GM21737 (cell line): ENCODE measurements around the gene RNH1.

Experiments
- ATAC-seq: cut with Tn5 transposase; IDR thresholded peaks from one replicate; pipeline ENCODE4 v1.9.1; 2021; ENCODE audit warnings: mild to moderate bottlenecking, moderate library complexity; ENCODE audit not compliant: unreplicated experiment

The RNH1 gene

DNA sequence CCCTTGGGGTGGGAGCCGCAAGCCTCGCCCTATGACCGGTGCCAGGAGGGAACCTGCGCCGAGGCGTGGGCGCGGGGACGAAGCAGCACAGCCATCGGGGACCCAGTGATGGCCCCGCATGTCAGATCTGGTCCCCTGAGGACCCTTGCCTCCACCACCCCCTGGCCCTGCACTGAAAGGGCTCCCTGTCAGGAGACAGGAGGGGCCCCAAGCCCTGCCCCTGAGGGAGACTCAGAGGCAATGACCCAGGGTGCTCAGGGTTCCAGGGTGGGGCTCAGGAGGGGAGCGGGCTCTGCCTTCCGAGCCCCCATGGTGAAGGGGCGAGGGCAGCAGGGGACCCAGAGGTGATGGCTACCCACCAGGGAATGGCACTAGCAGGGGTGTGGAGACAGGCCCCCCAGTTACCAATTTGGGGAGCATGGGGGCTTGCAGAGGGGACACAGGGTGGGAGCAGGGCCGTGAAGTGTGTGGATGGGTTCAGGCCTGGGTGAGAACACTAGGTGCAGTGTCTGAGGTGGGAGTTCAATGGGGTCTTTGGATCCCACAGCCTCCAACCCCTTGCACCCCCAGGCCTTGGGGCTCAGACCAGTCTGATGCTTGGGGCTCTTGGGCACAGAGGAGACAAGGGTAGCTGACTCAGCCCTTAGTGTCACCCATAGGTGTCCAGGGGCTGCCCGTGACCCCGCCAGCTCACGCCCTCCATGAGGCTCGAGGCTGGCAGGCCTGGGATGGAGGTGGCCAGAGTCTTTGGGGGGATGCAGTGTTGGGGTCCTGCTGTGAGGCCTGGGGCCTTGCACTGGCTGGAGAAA lies 30.8 kb upstream of the RNH1 start:
- no peak for ATAC-seq

DNA sequence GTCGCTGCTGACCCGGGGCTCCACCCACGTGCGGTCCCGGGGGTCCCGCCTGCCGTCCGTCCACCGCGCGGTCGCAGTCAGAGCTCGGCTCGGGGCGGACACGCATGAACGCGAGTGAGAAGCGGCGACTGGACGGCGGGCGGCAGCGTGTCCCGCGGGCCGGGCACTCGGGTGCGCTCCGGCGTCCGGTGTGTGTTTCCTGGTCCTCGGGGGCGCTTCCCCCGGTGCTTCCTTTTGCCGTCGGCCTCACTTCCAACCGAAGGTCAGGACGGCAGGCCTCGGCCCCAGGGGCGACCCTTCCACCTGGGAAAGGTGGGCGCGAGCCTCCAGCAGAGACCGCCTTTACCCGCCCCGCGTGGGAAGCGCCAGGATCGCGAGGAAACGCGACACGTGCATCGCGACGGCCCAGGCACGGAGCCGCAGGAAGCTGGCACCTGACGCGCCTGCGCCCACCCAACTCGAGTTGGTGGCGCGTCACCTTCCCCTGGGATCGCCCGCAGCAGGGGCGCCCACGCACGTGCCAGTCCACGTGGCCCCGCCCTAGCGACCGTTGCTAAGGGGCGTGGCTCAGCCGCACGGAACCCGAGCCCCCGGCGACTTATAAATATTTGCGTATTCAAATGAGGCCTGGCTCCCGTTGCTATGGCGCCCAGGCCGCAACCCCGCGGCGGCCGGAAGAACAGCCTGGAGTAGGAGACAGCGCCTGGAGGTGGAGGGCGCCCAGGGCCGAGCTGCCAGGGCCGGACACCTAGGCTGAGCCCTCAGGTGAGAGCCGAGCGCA lies 30.0 kb upstream of the RNH1 start, which contains the start of gene LRRC56:
Gene LRRC56, plus strand, starts transcription at position 687 of the 781 bp plus-strand sequence. CDS start 3,158 bp downstream, outside the sequence.
- ATAC-seq: peak; percentile 43

DNA sequence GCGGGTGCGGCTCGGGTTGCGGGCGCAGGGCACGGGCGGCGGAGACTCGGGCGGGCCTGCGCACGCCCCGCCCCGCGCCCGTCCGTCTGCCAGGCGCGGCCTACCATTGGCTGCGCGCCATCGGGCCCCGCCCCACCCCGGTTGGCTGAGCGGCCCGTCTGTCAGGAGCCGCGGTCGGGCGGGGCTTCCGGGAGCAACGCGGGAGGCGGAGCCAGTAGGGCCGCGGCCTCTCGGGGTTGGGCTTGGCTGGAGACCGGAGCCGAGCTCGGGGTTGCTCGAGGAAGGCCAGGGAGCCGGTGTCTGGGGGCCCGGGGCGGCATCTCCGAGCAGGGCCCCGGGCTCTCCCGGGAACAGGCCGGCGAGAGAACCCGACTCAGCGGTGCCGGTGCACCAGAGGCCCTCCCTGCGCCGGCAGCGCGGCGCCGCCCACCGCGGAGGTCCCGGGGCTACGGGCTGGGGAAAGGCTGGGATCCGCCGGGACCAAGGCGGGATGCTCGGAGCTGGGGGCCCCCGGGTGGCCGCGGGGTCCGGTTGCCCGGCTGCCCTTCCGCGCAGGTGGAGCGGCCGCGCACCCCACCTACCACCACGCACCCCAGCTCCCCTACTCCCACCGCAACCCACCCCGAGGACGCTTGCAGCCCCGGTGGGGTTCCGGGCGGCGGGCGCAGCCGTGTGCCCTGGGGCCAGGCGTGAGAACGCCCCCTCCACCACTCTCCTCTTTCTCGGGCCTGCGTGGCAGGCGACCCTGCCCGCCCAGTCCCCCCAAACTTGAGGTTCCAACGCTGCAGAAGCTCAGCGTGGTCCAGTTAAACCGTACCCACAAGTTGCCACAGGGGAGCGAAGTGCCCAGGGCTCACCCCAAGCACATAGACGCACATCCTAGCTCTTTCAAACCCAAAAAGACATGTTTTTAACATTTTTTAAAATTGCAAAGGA lies 28.7 kb upstream of the RNH1 start, which contains the start of gene HRAS:
Gene HRAS, minus strand, starts transcription at position 58 of the 936 bp plus-strand sequence.
- peak; percentile 72 for ATAC-seq

DNA sequence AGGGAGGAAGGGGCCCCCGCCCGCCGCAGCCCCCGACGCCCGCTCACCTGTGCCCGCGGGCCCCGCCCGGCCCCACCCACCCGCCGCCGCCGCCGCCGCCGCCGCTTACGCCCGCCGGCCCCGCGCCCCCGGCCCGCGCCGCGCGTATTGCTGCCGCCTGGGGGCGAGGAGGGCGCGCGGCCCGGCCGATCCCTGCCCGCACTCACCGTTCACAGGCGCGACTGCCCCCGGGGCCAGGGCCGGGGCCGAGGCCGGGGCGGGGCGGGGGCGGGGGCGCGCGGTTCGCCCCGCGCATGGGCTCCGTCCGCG lies 28.1 kb upstream of the RNH1 start:
- peak; percentile 0 for ATAC-seq

DNA sequence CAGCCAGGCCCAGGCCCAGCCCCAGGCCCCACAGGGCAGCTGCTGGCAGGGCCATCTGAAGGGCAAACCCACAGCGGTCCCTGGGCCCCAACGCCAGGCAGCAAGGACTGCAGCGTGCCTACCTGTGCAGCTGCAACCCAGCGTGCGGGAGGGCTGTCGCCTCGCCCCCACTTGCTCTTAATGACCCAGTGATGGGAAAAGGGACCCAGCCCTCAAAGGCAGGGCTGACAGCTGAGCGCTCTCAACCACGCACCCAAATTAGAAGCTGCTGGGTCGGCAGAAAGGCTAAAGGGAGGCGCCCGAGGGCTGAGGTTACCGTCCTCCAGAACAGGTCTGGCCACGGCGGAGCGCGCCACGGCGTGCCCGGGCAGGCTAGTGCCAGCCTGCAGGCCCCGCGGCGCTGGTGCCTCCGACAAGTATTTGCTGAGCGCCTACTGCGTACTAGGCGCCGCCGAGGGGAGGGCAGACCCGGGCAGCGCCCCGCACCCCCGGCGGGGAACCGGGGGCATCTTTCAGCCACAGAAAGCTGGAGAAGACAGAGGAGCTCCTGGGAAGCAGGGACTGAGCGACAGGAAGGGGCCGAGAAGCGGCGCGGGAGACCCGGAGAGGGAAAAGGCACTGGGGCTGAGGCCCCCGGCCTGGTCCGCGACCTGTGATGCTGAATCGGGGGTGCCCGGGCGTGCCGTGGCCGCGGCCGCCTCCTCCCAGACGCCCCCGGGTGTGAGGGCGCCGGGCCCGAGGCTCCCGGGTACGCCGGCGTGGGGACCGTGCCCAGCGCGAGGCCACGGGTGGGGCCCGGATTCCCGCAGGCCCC lies 27.6 kb upstream of the RNH1 start:
- no peak for ATAC-seq

DNA sequence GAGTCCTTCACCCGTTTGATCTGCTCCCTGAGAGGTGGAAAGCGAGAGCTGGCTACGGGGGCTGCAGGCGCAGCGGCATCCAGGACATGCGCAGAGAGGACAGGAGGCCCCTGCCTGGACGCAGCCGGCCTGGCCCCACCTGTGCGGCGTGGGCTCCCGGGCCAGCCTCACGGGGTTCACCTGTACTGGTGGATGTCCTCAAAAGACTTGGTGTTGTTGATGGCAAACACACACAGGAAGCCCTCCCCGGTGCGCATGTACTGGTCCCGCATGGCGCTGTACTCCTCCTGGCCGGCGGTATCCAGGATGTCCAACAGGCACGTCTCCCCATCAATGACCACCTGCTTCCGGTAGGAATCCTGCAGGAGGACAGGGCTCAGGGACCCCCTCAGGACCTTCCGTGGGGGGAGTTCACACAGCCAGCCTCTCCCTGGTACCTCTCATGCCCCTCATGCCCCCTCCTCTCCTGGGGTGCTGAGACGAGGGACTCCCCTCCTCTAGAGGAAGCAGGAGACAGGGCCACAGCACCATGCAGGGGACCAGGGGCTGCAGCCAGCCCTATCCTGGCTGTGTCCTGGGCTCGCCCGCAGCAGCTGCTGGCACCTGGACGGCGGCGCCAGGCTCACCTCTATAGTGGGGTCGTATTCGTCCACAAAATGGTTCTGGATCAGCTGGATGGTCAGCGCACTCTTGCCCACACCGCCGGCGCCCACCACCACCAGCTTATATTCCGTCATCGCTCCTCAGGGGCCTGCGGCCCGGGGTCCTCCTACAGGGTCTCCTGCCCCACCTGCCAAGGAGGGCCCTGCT lies 26.7 kb upstream of the RNH1 start:
- ATAC-seq: no peak

DNA sequence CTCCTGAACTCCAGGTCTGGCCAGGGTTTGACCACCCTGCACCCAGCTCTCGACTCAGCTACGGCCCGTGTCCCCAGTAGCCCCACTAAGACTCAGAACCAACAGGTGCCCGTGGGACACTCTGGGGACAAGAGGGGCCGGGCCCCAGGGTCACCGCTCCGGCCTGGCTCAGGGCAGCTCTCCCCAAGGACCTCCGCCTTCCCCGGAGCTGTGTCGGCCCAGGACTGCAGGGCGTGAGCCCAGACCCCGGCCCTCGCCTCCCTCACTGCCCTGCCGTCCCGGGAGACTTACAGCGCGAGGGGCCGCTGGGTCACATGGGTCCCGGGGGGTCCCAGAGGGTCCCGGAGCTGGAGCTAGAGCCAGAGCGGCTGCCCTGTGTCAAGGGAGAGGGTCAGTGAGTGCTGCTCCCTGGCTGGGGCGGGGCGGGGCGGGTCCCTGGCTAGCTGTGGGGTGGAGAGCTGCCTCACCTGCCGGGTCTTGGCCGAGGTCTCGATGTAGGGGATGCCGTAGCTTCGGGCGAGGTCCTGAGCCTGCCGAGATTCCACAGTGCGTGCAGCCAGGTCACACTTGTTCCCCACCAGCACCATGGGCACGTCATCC lies 26.0 kb upstream of the RNH1 start:
- ATAC-seq: no peak

DNA sequence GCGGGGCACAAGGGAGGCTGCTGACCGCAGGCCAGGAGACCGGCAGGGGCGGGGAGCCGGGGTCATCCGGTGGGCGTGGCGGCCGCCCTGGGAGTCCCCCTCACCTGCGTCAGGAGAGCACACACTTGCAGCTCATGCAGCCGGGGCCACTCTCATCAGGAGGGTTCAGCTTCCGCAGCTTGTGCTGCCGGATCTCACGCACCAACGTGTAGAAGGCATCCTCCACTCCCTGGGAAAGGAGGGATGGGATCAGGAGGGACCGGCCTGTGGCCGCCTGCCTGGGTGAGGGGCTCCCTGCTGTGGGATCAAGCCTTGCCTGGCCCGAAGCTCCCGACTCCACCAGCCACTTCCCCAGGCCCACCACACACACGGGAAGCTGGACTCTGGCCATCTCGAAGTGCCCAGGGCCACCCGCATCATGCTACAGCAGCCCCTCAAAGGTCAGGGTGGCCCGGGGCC lies 25.5 kb upstream of the RNH1 start:
- ATAC-seq: no peak

DNA sequence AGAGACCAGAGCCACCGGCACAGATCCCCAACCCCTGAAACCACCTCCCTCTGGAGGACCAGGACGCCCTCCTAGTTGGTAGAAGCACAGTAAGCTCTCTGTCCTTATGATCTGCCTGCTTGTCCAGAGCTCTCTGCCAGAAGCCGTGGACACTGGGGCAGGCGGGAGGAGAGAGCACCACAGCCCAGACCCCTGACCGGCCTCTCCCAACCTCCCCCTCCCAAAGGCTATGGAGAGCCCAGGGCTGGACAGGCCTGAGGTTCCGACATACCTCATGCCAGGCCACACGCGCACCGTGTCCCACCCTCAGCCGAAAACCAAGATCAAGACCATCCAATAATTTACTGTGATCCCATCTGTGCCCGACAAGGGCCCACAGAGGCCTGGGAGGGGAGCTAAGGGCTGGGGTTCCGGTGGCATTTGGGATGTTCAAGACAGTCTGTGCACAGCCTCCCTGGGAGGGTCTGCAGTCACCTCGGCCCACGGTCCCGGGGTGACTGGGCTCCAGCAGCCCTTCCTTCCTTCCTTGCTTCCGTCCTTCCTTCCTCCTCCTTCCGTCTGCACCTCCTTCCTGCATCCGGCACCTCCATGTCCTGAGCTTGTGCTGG lies 25.0 kb upstream of the RNH1 start:
- no peak for ATAC-seq

DNA sequence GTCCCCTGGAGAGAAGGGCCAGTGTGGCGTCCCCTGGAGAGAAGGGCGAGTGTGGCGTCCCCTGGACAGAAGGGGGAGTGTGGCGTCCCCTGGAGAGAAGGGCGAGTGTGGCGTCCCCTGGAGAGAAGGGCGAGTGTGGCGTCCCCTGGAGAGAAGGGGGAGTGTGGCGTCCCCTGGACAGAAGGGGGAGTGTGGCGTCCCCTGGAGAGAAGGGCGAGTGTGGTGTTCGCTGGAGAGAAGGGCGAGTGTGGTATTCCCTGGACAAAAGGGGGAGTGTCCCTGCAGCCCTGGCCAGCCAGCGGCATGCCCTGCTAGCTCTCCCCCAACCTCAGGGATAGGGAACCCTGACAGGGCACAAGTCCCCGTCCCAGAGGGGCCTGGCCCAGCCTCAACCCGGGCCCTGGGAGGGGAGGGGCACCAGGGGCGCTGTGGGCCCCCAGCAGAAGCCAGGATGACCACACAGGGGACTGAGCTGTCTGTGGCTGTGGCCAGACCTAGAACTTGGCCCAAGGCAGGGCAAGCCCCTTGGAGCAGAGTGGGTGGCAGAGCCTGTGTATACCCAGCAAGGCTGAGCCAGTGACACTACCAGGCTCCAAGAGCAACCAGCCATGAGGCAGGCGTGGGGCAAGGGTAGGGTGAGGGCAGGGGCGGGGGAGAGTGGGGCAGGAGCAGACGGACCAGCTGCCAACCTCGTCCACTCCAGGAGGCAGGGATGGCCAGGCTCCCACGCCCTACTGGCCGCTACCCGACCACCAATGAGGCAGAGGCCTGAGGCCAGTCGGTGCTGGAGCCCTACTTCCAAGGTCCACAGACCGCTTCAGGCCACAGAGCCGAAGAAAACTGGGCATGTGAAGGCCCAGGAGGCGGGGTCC lies 24.2 kb upstream of the RNH1 start:
- no peak for ATAC-seq

DNA sequence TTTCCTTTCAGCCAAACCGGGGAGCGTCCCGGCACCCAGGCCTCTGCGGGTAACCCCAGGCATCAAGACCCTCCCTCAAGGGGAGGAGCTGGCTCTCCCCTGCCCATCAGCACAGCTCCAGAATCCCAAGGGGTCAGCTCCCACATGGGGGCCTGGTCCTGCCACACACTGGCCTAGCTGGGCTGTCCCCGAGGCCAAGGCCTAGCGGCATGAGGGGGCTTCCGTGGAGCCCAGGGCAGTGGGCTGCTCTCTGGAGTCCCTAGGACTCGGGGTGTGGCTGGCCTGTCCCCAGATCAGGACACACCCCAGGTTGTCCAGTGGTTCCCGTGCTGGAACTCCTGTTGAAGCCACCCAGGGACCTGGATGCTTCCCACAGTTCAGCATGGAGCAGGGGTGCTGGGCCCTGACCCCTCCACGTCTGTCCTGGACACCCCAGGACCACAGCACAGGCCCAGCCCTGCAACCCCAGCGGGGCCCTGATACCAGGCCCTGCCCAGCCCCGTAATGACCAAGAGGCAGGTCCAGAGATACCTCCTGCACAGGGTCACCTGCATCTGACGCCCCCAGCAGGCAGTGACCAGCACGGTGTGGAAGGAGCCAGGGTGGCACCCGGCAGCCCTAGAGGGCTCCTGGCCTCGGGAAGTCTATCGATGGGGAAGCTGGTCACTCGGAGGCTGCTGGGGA lies 22.8 kb upstream of the RNH1 start:
- no peak for ATAC-seq

DNA sequence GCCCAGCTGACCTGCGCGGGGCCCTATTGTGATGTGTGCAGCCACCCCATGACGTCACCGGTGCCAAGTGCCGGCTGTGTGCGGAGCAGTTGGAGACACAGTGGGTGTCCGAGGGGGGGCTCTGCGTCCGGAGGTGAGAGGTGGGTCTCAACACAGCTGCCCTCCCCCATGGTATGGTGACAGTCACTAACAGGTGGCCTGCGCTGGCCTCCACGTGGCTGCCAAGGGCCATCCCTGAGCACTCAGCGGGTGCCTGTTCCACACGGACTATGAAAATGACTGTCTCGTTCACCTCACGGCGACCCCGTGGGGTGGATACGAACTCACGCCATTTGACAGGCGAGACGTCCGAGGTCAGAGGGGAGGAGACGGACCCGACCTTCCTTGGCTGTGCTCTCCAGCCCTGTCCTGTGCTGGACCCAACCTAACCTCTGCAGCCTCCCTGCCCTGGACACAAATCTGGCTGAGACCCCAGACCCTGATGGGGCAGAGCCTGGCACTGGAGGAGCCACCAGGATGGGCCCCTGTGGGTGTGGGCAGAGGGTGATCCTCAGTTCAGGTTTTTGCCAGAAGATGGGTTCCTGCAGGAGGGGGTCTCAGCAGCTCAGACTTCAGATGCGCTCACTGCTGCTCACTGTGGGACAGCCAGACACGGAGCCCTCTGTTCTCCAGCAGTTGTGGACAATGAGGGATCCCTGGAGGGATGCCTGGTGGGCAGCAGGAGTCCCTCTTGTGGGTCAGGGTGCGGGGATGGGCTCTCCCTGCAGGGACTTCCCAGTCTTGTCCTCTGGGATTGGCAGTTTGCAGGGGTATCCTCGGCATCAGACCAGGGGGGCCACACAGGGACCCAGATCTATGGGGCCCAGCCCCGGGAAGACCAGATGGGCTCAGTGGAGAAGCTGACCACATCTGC lies 22.0 kb upstream of the RNH1 start:
- no peak for ATAC-seq

DNA sequence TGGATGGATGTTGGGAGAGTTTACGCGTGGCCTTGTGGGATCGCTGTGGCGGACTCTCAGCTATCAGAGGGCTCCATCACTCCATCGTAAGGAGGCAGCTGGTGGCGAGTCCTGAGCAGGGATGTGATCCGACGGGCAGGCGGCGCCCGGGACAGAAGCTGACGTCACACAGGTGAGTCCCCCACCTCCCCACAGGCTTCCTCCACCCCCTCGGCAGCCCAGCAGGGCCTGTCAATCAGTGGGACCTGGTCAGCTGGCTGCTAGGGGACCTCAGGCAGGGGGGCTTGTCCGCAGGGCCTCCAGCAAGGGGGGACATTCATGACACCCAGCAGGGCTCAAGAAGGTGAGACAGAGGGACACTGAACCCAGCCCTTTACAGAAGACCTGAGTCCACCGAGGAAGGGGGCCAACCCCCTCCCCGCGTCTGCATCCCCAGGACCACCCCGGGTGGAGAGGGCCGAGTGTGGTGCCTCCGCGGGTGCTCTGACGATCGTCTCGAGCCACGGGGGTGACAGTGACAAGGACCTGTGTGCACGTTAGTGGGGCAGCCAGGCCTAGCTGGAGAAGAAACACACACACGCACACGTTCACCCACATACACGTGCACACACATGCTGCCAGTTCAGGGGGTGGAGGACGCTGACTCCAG lies 21.2 kb upstream of the RNH1 start:
- no peak for ATAC-seq

DNA sequence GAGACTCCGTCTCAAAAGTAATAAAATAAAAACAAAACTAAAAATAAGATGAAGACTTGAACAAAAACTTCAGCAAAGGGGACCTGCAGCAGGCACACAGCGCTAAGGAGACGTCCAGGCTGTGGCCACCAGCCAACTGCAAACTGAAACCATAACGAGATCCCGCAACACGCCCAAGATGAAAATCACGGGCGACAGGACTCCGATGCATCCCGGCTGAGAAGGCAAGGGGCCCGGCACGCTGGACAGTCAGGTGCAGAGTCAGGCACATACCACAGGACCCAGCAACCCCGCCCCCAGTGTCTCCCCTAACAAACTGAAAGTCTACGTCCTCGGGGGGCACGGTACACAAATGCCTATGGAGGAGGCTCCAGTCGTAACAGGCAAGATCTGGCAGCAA lies 19.1 kb upstream of the RNH1 start:
- ATAC-seq: no peak

DNA sequence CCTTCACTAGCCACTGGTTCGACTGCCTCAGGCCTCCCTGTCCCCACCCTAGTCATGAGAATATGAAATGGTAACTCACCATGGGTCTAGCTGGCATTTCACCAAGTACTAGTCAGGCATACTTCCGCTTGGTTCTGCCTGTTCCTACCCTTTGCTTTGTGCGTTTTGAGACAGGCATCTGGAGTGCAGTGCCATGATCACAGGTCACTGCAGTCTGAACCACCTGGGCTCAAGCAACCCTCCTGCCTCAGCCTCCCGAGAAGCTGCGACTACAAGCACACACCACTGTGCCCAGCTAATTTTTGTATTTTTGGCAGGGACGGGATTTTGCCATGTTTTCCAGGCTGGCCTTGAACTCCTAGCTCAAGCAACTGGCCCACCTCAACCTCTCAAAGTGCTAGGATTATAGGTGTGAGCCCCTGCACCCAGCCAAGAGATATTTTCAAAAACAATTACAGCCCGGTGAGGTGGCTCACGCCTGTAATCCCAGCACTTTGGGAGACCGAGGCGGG lies 14.2 kb upstream of the RNH1 start:
- ATAC-seq: no peak
